HG03378 (cell line): ENCODE results near the gene RPL10A.

Experiments
- ATAC-seq: cut with Tn5 transposase; IDR thresholded peaks from one replicate; pipeline ENCODE4 v1.9.1; 2021; ENCODE audit warnings: mild to moderate bottlenecking, moderate library complexity; ENCODE audit not compliant: unreplicated experiment

RPL10A gene

DNA sequence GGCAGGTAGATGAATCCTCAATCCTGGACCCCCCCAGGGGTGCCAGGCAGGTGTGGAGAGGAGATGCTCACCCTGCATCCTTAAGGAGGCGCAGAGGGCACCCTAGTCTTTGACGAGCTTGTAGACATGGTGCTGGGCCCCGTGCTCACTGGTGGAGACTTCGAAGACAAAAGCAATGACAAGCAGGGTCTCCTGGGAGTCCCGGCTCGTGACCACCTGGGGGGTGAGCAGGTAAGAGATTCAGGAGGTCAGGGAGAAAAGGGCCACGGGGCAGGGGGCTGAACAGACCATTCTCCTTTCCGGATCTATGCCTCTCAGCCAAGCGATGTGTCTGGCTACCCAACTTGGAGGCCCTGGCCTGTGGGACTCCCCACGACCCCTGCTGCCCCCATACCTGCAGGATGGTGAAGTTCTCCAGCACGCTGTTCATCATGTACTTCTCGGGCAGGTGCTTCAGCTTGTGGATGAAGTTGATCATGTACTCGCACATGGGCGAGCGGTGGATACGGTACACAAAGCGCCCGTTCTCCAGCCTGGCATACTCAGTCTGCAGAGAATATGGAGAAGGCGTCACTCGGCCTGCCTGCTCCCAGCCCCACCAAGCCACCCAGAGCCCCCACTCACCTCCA is 6.9 kb downstream of the RPL10A start:
- ATAC-seq: no peak

DNA sequence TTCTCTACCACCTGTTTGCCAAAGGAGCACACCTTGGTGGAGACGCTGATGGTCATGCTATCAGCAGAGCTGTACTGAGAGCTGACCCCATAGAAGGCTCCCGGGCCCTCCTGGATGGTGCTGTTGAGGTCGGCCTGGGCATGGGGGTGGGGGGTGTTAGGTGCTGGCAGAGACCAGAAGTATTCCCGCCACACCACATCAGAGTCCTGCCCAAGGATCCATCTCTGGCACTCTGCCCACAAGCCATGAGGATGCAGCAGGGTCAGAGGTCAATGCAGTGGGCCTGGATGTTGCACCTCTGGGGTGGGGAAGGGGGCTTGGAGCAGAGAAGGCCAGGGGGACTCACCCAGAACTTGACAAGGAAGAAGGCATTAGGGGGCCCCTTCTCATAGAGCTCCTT is 7.4 kb downstream of the RPL10A start:
- no peak for ATAC-seq

DNA sequence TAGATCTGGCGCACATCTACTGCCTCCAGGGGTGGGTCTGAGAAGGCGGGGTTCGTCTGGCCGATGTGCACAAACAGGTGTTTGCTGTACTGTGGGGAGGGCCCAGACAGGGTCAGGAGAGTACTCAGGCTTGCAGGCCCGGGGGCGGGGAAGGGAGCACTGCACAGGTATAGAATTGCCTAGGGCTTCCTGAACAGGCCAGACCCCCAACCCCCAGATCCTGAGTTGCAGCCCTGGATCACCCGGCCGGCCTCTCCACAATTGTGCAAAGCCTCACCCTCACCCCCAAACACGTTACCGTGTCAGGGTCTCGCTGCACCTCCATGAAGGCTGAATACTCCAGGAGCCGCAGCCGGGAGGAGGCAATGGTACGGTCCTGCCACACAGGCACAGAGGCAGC is 7.8 kb downstream of the RPL10A start:
- ATAC-seq: no peak

GRCh38 chr6:35477028-35477427 is 8.8 kb downstream of the RPL10A start:
- no peak for ATAC-seq

- no peak for ATAC-seq
Observed at GRCh38 chr6:35477551-35478179, 9.5 kb downstream of the RPL10A start.

- no peak for ATAC-seq
Observed at GRCh38 chr6:35478259-35478658, 10.1 kb downstream of the RPL10A start.

GRCh38 chr6:35480176-35480575 is 12.0 kb downstream of the RPL10A start:
- no peak for ATAC-seq

- no peak for ATAC-seq
Observed at GRCh38 chr6:35481226-35481625, 13.0 kb downstream of the RPL10A start.

GRCh38 chr6:35483062-35483461 is 14.9 kb downstream of the RPL10A start:
- ATAC-seq: no peak

DNA sequence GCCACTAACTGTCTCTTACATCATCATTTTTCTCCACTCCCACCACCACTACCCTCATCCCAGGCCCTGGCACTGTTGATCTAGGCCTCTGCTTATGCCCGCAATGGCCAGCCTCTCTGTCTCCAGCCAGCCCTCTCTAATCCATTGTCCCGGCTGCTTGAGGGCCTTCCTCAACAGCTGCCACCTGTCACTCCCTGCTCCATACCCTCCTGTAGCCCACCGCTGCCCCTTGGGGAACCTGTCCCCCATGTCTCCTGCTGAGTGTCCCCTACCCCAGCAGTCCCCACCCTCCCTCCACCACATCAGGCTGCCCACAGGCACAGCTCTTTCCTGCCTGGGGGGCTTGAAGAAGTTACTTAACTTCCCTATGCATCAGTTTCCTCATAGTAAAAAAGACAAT is 15.3 kb downstream of the RPL10A start:
- ATAC-seq: no peak

DNA sequence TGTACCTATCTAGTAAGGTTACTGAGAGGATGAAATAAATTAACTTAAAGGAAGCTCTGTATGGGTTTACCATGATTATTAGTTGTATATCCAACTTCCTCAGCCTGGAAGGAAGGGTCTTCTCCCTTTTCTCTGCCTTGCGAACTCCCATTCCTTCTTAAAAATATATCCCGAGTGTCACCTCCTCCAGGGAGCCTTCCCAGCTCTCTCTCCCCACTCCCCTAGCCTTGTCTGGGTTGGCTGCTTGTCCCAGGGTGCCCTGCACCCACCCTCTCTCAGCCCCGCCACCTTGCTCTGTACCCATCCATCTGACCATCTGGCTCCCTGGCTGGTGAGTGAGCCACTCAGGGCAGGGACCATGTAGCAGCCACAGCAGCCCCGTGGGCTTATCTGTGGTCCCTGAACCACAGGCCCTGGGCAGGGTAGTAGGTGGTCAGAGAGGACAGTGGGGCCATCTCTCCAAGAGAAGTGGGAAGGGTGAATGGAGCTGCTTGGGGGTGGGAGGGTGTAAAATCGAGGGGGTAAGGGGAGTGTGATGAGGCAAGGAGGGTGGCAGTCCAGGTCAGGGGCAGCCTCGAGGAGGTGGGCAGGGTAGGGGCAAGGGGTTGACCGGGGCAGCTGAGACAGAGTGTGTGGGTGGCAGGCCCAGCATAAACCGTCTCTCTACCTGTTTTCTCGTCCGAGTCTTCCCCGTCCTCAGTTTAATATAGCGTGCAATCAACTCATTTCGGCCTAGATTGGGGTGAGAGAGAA is 15.9 kb downstream of the RPL10A start:
- no peak for ATAC-seq

DNA sequence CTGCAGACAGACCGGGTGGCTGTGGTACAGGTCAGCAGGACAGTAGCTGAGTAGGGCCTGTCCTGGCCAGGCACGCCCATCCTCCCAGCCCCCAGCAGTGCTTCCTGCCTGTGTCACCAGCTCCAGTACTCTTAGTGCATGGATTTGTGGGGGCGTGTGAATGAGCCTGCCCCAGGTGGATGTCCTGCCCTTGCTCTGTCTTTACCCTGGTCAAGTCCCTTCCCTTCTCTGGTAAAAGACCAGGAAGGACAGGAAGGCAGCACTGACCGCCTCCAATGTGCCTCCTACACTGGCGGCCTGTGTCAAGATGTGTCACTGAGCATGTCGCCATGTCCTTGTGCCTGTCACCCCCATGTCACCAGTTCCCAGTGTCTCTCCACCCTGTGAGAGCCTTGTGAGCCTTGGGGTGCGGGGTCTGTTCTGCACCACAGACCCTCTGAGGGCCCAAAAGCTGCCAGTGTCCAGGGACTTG is 16.8 kb downstream of the RPL10A start:
- no peak for ATAC-seq

- no peak for ATAC-seq
Observed at GRCh38 chr6:35485402-35485877, 17.2 kb downstream of the RPL10A start.

DNA sequence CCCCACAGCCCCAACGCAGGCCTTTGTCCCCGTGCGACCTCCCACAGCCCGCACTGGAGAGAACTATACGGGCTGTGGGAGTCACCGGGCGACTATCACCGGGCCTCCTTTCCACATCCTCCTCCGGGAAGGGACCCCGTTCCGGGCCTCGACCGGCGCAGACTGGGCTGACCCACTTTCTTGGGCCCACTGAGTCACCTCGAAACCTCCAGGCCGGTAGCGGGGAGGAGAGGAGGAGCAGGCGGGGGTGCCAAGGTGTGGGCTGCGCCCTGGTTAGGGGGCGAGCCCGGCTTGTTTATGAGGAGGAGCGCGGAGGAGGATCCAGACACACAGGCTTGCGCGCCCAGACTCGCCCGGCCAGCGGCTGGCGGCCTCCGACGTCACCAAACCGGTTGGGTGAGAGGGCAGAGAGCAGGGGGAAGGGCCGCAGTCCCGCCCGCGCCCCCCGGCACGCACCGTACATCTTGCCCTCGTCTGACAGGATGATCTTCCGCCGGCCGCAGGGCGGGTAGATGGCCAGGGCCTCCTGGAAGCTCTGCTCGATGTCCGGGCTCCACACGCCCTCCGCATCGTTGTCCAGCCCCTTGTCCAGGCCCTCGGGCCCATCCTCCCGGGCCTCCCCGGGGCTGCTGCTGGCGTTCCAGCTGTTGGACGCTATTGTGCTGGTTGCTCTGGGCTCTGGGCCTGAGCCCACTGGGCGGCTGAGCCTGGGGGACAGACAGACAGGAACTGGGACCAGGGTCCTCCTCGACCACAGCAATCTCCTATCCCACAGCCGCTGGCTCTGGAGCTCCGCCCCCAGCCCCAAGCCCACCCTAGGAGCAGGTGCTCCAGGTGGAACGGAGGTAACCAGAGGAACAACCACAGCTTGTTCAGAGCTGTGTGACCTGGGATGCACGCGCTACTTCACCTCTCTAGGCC is 18.1 kb downstream of the RPL10A start:
- ATAC-seq: no peak

DNA sequence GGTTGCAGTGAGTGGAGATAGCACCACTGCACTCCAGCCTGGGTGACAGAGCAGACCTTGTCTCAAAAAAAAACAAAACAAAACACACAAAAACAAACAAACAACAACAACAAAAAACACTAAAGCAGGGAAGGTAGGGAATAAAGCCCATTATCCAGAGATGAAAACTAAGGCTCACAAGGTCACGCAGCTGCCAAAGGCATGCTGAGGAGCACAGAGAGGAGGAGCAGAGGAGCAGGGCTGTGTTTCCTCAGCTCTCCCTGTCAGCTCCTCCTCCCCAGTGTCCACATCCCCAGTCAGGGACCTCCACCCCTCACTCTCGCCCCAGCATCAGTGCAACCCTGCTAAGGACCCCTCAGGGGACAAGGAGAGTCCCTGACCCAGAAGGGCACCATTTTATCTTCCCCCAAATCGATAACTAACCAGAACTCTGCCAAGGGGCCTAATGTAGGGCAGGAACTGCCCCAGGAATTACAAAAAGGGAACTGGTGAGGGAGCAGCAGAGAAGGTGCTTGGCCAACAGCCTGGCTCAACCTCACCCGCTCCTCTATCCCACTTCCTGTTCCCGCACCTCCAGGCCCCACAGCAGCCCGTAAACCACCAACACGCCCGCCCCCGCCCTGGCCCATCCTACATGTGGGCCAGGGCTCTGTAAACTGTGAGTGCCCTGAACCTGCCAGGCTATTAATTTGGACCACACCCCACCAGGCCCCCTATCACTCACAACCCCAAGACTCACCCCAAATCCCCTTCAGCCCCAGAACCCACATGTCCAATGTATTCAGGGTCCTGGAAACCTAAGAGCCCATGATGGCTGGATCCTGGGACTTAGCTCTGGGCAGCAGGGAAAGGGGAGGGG is 19.7 kb downstream of the RPL10A start:
- no peak for ATAC-seq

DNA sequence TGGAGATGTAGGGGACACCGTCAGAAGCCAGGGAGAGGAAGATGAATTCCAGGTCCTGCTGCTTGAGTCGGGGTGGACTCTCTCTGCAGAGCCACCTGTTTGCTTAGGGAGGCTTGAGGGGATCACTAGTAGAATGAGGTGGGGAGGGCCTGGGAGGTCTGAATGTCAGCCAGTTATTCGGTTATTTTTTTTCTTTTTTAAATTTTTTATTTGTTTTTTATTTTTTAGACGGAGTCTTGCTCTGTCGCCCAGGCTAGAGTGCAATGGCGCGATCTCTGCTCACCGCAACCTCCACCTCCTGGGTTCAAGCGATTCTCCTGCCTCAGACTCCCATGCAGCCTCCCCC is 20.3 kb downstream of the RPL10A start:
- ATAC-seq: no peak

DNA sequence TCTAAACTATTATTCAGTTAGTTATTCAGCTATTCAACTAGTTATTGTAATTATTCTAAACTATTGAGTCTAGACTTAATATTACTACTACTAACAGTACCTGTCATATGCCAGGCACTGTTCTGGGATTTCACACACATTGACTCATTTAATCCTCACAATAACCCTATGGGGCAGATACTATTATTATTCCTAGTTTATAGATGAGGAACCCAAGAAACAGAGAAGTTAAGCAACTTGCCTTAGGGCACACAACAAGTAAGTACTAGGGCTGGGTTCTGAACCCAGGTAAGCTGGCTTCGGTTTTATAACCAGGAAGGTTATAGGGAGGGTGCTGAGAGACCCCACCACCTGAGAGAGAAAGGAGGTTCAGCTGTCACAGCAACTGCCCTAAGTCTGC is 20.9 kb downstream of the RPL10A start:
- no peak for ATAC-seq

DNA sequence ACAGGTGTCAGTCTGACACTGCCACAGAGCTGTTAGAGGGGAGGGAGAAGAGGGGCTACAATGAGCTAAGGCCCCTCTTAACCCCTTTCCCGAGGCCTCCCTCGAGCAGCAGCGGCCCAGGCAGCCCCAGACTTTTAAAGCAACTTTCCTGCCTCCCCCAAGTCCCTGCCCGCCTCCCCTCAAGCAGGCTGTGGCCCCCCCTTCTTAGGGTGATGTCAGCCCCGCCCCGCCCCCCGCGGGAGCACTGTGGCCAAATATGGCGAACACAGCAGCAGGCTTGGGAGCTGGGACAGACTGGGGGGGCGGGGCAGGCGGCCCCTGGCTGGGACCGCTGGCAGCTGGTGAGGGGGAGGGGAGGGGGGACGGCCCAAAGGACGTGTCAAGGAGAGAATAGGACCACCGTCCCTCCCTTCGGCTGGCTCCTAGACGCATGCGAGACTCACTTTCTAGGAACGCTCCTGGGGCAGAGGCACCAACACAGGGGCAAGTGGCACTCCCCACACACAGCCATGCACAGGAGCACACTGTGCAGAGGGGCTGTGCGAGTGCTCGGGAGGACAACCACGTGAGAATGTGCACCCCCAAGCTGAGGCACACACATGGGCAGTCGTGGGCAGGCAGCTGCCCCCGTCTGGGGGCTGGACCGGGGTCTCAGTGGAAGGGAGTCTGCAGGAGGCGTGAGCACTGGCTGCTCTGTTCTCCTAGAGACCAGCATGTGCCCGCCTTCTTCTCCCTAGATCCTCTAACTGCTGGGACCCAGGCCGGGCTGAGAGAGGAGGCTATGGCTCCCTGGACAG is 22.0 kb downstream of the RPL10A start:
- no peak for ATAC-seq

- no peak for ATAC-seq
Observed at GRCh38 chr6:35490821-35491557, 22.8 kb downstream of the RPL10A start.
